ENCODE results near the gene IRF8. TPM values are rescaled to one million over a fixed set of nuclear protein-coding genes. Genes with fewer than 3 reads are reported as not detected.

Gene IRF8
- total RNA-seq, 2 experiments from 2014 or later, result 221 to 224 TPM

GRCh38 chr16:85950136-85950918, 51.4 kb downstream of the IRF8 start:
- peaks cover 58% of the 10 kb centered on the region for H3K4me1 Mint-ChIP-seq (ENCODE audit: low read depth)
- H3K27me3 Mint-ChIP-seq, result no peaks in the 10 kb centered on the region
- H3K4me3 Mint-ChIP-seq, result no peak overlapping the region
- ChIA-PET POLR2A (interaction anchor here (0.7 to 1.6 kb wide), 6 partner anchors 9 to 44 kb away, joined by 3 to 5 read pairs (median 4); no protein-coding TSS in a partner anchor), CTCF (interaction anchor here (1.3 to 1.6 kb wide), 3 partner anchors 10 to 129 kb away, joined by 3 to 10 read pairs (median 3); no protein-coding TSS in a partner anchor)
- intact Hi-C loops (cut with micrococcal nuclease), result no loop called here
- TF ChIP-seq CTCF (IDR thresholded peaks at IDR 0.05), result no peak
- H3K36me3 Mint-ChIP-seq (ENCODE audit: low read depth), result no peaks in the 10 kb centered on the region
- no peak for ATAC-seq
- H3K9me3 Mint-ChIP-seq, result no peaks in the 10 kb centered on the region
- H3K27ac Mint-ChIP-seq, result no peak overlapping the region
- no peak for DNase-seq

DNA sequence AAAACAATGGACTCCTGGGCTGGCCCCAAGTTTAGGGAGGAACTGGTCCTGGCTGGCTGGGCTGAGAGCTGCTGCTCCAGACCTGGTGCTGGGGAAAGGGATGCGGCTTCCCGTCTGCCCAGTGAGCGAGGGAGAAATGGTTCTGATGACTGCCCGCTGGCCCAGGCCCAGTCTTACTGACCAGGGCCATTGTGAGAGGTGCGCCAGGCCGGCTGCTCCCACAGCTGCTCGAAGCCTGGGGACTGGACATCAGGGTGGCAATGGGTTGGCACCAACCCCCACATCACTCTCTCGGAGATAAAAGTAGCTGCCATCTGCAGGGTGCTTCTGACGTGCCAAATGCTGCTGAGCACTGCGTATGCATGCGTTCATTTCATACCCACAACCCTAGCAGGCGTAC, 53.2 kb downstream of the IRF8 start:
- Mint-ChIP-seq H3K4me1 (ENCODE audit: low read depth) (peaks cover 53% of the 10 kb centered on the region), H3K9me3 (no peaks in the 10 kb centered on the region), H3K27me3 (no peaks in the 10 kb centered on the region), H3K27ac (no peak overlapping the region), H3K36me3 (ENCODE audit: low read depth) (no peaks in the 10 kb centered on the region), H3K4me3 (no peak overlapping the region)
- POLR2A ChIA-PET, result interaction anchor here (0.7 to 1.2 kb wide), 3 partner anchors 14 to 50 kb away, joined by 3 read pairs; no protein-coding TSS in a partner anchor
- DNase-seq, result no peak
- no peak for ATAC-seq
- intact Hi-C loops (cut with micrococcal nuclease), result no loop called here
- CTCF ChIA-PET, result no interaction called here
- TF ChIP-seq CTCF (IDR thresholded peaks at IDR 0.05), result no peak

- H3K4me3 Mint-ChIP-seq, result no peak overlapping the region
- POLR2A ChIA-PET, result interaction anchor here (0.7 to 1.2 kb wide), 4 partner anchors 15 to 58 kb away, joined by 3 read pairs; no protein-coding TSS in a partner anchor
- no peak for TF ChIP-seq CTCF (IDR thresholded peaks at IDR 0.05)
- DNase-seq, result no peak
- no peaks in the 10 kb centered on the region for H3K9me3 Mint-ChIP-seq
- no peaks in the 10 kb centered on the region for H3K36me3 Mint-ChIP-seq (ENCODE audit: low read depth)
- no peak overlapping the region for H3K27ac Mint-ChIP-seq
- intact Hi-C loops (cut with micrococcal nuclease), result no loop called here
- no peaks in the 10 kb centered on the region for H3K27me3 Mint-ChIP-seq
- peaks cover 48% of the 10 kb centered on the region for H3K4me1 Mint-ChIP-seq (ENCODE audit: low read depth)
- CTCF ChIA-PET, result interaction anchor here (1.0 to 2.1 kb wide), 2 partner anchors 9 to 132 kb away, joined by 3 to 7 read pairs; no protein-coding TSS in a partner anchor
- ATAC-seq, result no peak
These were observed 53.8 kb downstream of the IRF8 start for GRCh38 chr16:85952811-85953210.

GRCh38 chr16:85954927-85955519, 56.1 kb downstream of the IRF8 start:
- intact Hi-C loops (cut with micrococcal nuclease), result no loop called here
- ATAC-seq (peak; percentile 45), DNase-seq (no peak)
- TF ChIP-seq CTCF (IDR thresholded peaks at IDR 0.05), result no peak
- ChIA-PET CTCF (interaction anchor here (1.0 to 2.1 kb wide), 3 partner anchors 11 to 134 kb away, joined by 3 to 7 read pairs (median 5); no protein-coding TSS in a partner anchor), POLR2A (interaction anchor here (0.5 to 1.7 kb wide), 5 partner anchors 8 to 56 kb away, joined by 3 to 6 read pairs (median 4); partner anchors contain the start of gene IRF8)
- no peaks in the 10 kb centered on the region for H3K9me3 Mint-ChIP-seq
- H3K27me3 Mint-ChIP-seq, result no peaks in the 10 kb centered on the region
- H3K27ac Mint-ChIP-seq, result no peak overlapping the region
- H3K4me3 Mint-ChIP-seq, result no peak overlapping the region
- H3K4me1 Mint-ChIP-seq (ENCODE audit: low read depth), result peaks cover 32% of the 10 kb centered on the region
- no peaks in the 10 kb centered on the region for H3K36me3 Mint-ChIP-seq (ENCODE audit: low read depth)

Measured in activated CD8-positive, alpha-beta T cell treated with anti-CD3 and anti-CD28 coated beads for 36 hours (primary cell).